Measurements from ENCODE around the gene CIROP. TPM values are rescaled to one million over a fixed set of nuclear protein-coding genes. Genes with fewer than 3 reads are reported as not detected.

CIROP gene
- total RNA-seq, 6 donors from 2014 or later, result not detected

DNA sequence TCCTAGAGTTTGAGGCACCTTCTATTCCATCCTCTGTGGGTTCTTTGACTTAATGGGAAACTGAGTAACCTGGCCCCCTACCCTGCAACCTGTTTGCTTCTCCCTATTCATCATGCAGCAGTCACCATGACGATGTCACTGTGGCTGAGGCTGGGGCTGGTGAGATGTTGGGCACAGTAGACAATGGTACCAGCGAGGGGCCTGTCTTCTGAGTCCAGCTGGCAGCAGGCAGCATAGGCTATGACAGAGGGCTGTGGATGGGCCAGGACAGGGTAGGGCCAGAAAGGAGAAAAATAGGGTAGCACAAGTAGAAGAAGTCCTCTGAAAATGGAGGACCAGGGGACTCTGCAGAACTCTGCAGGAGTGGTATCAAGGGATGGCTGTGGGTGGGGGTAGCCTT is 2.0 kb downstream of the CIROP start:
- Histone ChIP-seq H3K9me3 (no peaks in the 10 kb centered on the region), H3K27me3 (no peaks in the 10 kb centered on the region), H3K4me1 (peaks cover 0 to 23% (median 7%) of the 10 kb centered on the region in 4 donors), H3K27ac (no peak overlapping the region), H3K36me3 (peaks cover 0 to 18% (median 7%) of the 10 kb centered on the region in 4 donors), H3K4me3 (no peak overlapping the region)
- ATAC-seq (ENCODE audit: low FRiP score in 2 of 2), result no peak
- TF ChIP-seq POLR2A (IDR thresholded peaks at IDR 0.05) (no peak), POLR2AphosphoS5 (IDR thresholded peaks at IDR 0.05) (no peak), EP300 (IDR thresholded peaks at IDR 0.05) (no peak)
- TF ChIP-seq, protein P1, sequence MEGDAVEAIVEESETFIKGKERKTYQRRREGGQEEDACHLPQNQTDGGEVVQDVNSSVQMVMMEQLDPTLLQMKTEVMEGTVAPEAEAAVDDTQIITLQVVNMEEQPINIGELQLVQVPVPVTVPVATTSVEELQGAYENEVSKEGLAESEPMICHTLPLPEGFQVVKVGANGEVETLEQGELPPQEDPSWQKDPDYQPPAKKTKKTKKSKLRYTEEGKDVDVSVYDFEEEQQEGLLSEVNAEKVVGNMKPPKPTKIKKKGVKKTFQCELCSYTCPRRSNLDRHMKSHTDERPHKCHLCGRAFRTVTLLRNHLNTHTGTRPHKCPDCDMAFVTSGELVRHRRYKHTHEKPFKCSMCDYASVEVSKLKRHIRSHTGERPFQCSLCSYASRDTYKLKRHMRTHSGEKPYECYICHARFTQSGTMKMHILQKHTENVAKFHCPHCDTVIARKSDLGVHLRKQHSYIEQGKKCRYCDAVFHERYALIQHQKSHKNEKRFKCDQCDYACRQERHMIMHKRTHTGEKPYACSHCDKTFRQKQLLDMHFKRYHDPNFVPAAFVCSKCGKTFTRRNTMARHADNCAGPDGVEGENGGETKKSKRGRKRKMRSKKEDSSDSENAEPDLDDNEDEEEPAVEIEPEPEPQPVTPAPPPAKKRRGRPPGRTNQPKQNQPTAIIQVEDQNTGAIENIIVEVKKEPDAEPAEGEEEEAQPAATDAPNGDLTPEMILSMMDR (IDR thresholded peaks at IDR 0.05), result no peak
- 88 to 93% methylated on average over 2 of the region's 2 CpGs for WGBS, 2 donors
- no peak for DNase-seq

DNA sequence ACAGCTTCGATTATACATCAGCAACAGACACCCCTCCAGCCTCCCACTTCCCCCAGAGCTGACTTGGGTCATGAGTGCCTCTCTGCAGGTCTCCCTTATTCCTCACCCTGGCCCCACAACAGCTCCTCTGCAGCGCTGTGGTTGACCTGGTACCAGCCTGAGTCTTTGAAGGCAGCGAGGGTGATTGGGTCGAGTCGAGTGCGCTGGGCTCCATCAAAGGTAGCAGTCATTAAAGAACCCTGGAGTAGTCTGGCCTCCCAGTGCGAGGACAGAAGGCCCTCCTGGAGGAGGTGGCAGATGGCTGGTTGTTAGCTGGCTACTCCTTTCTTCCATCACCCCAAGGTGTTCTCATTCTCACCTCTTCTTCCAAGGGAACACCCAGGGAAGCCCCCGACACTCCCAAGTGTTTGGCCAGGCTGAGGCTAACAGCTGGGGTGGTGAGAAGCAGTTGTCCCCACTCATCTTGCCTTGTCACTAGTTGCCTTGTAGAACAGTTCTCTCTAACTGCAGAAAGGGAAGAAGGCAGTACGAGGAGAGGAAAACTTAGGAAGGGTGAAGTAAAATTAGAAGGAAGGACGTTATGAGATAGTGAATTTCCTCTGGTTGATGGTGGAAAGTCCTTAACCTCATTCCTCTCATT is 2.7 kb downstream of the CIROP start:
- TF ChIP-seq POLR2AphosphoS5 (IDR thresholded peaks at IDR 0.05) (no peak), EP300 (IDR thresholded peaks at IDR 0.05) (no peak), POLR2A (IDR thresholded peaks at IDR 0.05) (no peak)
- TF ChIP-seq, protein P1 (IDR thresholded peaks at IDR 0.05), result no peak
- 80 to 81% methylated on average over 8 to 10 of the region's 10 CpGs for WGBS, 2 donors
- H3K4me3 ChIP-seq, result no peak overlapping the region
- H3K27ac ChIP-seq, result no peak overlapping the region
- H3K27me3 ChIP-seq, result no peaks in the 10 kb centered on the region
- peaks cover 2 to 30% (median 11%) of the 10 kb centered on the region in 4 donors for H3K4me1 ChIP-seq
- no peaks in the 10 kb centered on the region for H3K9me3 ChIP-seq
- DNase-seq (no peak), ATAC-seq (ENCODE audit: low FRiP score in 2 of 2) (no peak)
- peaks cover 0 to 24% (median 9%) of the 10 kb centered on the region in 4 donors for H3K36me3 ChIP-seq

DNA sequence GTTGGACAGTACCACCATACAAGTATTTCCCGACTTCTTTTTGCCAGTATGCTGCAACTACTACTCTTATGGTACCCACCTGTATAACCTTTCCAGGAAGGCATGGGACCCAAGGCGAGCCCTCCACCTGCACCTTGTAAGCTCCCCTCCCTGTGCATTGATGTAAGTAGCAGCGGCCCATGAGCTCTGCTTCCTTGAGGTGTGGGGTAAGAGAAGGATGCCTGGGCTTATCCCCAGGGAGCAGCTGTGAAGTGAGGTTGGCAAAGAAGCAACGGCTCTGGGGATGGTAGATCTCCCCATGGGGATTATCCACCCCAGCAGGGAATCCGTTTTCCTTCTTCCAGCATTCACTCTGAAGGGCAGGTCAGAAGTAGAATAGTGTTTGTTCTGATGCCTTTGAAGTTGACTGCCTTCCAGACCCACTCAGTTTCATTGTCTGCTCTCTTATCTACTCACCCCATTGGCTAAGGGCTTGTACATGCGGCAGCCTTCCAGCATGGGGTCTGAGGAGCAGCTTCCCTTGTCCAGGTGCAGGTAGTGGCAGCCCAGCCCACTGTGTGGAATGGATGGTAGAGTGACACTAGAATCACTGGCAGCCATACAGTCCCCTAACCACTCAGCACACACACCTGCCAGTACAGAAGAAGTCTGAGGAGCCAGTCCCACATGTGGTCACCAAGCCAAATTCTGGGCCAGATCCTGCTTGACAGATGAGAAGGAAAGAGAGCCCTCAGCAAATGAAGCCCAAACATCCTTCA is 3.4 kb downstream of the CIROP start:
- Histone ChIP-seq H3K27ac (no peak overlapping the region), H3K36me3 (peaks cover 0 to 24% (median 9%) of the 10 kb centered on the region in 4 donors), H3K27me3 (no peaks in the 10 kb centered on the region), H3K4me1 (peaks cover 9 to 33% (median 17%) of the 10 kb centered on the region in 4 donors), H3K4me3 (no peak overlapping the region), H3K9me3 (no peaks in the 10 kb centered on the region)
- TF ChIP-seq POLR2AphosphoS5 (IDR thresholded peaks at IDR 0.05), result no peak
- TF ChIP-seq POLR2A (IDR thresholded peaks at IDR 0.05), result no peak
- TF ChIP-seq, protein P1 (IDR thresholded peaks at IDR 0.05), result no peak
- TF ChIP-seq EP300 (IDR thresholded peaks at IDR 0.05), result no peak
- no peak for ATAC-seq (ENCODE audit: low FRiP score in 2 of 2)
- no peak for DNase-seq
- WGBS, 2 donors, result 90% methylated on average over 6 of the region's 6 CpGs

DNA sequence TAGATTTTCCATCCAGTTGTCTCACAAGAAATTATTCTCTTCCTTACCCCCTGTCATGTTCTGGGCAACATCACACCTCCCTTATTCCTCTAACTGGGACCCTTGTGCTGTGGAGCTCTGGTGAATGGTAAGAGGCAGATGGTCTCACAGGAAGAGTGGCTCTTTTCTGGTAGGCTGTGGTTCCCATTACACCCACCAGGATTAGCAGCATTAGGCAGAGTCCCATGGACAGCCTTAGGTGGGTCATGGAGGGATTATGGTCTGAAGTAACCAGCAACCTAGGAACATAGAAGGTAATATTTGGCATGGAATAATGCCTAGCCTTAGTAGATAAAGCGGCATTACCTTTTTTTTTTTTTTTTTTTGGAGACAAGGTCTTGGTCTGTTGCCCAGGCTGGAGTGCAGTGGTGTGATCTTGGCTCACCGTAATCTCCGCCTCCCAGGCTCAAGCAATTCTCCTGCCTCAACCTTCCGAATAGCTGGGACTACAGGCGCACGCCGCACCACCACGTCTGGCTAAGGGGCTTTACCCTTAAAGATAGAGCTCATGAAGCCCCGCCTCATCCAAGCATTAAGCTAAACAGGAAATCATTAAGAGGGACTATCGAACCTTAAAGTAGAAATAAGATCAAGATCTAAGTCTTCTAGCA is 5.5 kb downstream of the CIROP start:
- peak overlapping the region in 2 of 4 donors; percentile 9 to 68 for H3K27ac ChIP-seq
- DNase-seq (peak in 1 of 2 donors; percentile 65), ATAC-seq (ENCODE audit: low FRiP score in 2 of 2) (no peak)
- H3K9me3 ChIP-seq, result no peaks in the 10 kb centered on the region
- no peak overlapping the region for H3K4me3 ChIP-seq
- 72 to 81% methylated on average over 10 of the region's 10 CpGs for WGBS, 2 donors
- no peaks in the 10 kb centered on the region for H3K27me3 ChIP-seq
- peak in 1 of 2 donors; percentile 50 for TF ChIP-seq POLR2AphosphoS5 (IDR thresholded peaks at IDR 0.05)
- no peak for TF ChIP-seq EP300 (IDR thresholded peaks at IDR 0.05)
- peaks cover 9 to 30% (median 12%) of the 10 kb centered on the region in 4 donors for H3K4me1 ChIP-seq
- peaks cover 0 to 24% (median 9%) of the 10 kb centered on the region in 4 donors for H3K36me3 ChIP-seq

DNA sequence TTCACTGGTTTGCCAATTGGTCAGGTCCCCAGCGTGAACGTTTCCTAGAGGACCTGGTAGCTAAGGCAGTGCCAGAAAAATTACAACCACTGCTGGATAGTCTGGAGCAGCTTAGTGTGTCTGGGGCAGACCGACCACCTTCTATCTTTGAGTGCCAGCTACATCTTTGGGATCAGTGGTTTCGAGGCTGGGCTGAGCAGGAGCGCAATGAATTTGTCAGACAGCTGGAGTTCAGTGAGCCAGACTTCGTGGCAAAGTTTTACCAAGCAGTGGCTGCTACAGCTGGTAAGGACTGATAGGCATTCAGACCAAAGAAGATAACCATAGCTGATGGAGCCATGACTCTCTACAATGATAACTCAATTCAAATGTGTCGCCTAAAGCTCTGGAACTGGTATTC is 7.0 kb downstream of the CIROP start:
- H3K36me3 ChIP-seq, result peaks cover 0 to 28% (median 12%) of the 10 kb centered on the region in 4 donors
- no peak for DNase-seq
- H3K4me1 ChIP-seq, result peaks cover 22 to 45% (median 26%) of the 10 kb centered on the region in 4 donors
- no peak for ATAC-seq (ENCODE audit: low FRiP score in 2 of 2)
- no peaks in the 10 kb centered on the region for H3K27me3 ChIP-seq
- TF ChIP-seq POLR2A (IDR thresholded peaks at IDR 0.05) (no peak), EP300 (IDR thresholded peaks at IDR 0.05) (no peak), POLR2AphosphoS5 (IDR thresholded peaks at IDR 0.05) (no peak)
- TF ChIP-seq, protein P1 (IDR thresholded peaks at IDR 0.05), result no peak
- no peaks in the 10 kb centered on the region for H3K9me3 ChIP-seq
- WGBS, 2 donors, result 87 to 90% methylated on average over 7 of the region's 7 CpGs
- H3K4me3 ChIP-seq, result no peak overlapping the region
- no peak overlapping the region for H3K27ac ChIP-seq

Measured in upper lobe of left lung (tissue), 6 donors.